ENCODE results near the gene CD200R1L.

The CD200R1L gene

DNA sequence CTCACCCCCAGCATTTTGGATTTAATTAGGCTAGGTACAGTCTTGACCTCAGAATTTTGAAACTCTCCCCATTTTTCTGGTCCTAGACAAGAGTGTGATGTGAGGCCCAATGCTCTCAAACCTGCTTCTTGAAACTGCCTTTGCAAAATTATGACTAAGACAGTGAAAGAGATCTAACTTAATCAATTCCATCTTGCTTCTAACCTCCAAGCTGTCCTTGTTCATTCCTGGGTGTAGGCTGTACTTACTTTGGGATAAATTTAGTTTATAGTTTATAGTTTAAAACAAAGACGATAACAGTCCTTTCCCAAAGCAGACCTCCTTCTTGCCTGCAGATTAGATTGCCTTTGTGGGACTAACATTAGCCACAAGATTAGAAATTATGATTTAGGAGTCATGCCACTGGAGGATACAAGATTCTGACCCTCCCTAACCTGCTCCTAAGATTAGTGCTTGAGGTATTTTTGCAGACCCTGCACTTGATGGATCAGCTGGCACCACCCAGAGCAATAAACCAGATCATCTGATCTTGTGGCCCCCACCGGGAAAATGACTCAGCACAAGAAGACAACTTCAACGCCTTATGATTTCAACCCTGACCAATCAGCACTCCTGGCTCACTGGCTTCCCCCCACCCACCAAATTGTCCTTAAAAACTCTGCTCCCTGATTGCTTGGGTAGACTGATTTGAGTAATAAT, 59.6 kb downstream of the CD200R1L start:
- DNase-seq (ENCODE audit: low spot score) = no peak

DNA sequence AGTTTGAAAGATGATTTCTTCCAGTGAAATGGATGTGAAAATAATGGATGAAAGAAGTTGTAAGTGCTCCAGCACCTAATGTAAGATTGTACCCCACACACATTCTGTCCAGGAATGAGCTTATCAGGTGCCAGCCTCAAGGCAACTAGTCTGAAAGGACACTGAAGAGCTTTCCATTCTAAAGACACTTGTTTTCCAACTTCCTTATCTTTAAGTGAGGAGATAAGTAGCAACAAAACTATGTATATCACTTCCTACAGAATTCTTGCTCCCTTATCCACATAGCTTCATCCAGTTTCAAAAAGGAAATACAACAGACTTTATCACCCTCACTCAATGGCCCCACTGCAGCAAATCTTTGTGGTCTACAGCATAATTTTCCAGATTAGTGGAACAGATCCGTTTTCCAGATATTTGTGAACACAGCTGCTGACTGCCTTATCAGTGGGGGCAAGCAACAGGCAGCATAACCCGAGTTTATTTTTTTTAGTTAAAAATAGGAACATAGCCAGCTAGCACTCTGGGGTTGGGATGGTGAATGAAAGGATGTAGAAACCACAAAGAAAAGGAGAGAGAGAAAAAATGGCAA, 60.6 kb downstream of the CD200R1L start:
- DNase-seq (ENCODE audit: low spot score) = no peak

DNA sequence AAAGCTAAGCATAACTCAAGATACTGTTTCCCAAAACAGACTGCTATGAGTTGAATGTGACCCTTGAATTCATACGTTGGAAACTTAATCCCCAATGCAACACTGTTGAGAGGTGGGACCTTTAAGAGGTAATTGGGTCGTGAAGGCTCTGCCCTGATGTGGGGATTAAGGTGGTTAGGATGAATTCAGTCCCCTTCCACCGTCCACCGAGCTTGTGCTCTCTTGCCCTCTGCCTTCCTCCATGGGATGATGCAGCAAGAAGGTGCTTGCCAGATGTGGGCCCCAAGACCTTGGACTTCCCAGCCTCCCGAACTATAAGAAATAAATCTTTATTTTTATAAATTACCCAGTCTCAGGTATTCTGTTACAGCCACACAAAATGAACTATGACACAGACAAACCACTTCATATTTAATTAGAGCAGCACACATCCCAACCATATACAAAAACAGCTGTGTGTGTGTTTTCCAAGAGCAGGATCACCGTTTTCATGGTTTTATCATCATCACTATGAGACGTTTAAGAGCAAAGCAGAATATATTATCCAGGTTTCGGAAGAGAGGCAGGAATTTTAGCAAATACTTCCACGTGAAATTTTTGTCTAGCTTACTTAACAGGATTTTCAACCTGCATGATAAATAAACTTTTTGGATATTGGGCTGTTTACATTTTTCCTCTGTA, 61.2 kb downstream of the CD200R1L start:
- no peak for DNase-seq (ENCODE audit: low spot score)

DNA sequence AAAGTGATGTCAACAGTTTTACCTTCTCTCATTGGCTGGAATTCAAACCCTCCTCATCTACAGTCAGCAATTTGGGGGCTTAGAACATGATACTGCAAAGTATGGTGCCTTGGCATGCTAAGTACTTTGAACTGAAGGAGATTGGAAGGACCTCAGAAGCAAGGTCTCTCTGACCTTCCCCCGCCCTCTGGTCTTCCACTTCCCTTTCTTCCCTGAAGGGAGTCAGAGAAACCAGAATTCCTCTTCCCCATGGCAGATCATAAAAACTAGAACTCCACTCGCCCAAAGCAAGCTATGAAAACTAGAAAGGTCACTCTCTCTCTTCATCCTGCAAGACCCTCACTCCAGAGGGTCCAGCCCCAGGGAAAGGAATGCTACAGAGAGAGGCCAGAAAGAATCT, 64.2 kb downstream of the CD200R1L start:
- DNase-seq (ENCODE audit: low spot score) = no peak

DNA sequence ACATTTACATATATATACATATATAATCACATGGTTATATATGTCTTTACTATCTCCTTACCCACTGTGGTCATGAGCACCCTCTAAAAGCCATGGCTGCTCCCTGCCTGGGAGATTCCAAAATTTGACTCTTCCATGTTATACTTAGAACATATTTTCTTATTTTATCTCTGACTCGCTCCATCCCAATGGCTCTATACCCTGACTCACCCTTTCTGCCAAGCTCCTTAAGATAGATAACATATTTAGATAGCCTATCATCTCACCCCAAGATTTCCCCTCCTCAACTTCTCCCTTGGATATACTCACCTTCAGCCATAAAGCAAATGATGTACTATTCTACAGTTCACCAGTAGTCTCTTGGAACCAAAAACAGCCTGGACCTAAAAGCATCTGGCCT, 65.1 kb downstream of the CD200R1L start:
- DNase-seq (ENCODE audit: low spot score) = no peak

DNA sequence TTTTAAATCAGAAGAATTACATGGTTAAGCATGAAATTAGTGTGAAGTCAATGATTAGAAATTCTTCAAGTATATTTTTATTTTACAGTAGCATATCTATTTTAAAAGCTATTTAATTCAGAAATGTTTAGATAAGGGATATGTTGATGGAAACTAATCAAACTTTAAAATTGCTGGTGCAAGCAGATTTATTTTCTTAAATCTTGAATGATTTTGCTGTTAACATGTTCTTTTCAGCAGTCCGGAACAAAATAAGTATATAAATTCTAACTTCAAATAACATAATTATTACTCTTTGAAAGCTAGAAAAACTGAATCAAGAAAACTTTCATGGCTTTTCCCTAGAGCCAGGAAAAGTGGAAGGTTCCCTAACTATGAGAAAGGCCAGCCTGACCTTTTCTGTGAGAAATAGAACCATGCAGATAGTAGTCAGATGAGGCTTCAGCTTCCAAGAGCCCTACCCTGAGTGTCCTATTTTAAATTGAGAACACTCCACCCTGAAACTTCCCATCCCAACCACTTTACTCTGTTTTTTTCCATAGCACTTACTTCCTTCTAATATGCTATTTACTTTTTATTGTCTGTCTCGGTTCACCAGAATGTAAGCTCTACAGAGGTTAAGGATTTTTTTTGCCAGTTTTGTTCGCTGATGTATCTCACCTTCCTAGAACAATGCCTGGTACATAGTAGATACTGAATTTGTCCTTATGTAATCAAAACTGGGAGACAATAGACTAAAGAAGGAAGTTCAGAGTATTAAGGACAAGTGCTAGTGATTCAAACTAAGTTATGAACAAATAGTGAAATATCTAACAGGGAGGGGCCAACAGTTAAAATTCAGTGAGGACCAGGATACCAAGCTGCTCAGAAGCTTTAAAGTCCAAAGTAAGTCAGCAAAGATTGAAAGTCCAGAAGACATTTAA, 66.8 kb downstream of the CD200R1L start:
- DNase-seq (ENCODE audit: low spot score) = no peak

DNA sequence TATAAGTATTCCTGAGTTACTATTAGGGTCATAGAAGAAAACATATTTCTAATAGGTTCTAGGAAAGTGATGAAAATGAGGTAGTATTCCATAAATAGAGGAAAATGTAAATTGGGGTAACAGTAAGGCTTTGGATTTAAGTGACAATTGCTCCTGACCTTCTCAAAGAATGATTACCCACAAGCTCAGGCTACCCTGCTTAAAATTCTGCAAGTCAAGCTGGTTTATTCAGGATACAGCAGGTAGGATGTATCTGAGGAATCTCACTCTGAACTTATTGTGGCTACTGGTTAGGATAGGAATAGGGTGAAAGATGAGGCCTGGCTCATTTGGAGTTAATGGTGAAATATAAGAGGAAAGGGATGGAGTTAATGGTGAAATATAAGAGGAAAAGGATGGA, 67.7 kb downstream of the CD200R1L start:
- DNase-seq (ENCODE audit: low spot score) = no peak

DNA sequence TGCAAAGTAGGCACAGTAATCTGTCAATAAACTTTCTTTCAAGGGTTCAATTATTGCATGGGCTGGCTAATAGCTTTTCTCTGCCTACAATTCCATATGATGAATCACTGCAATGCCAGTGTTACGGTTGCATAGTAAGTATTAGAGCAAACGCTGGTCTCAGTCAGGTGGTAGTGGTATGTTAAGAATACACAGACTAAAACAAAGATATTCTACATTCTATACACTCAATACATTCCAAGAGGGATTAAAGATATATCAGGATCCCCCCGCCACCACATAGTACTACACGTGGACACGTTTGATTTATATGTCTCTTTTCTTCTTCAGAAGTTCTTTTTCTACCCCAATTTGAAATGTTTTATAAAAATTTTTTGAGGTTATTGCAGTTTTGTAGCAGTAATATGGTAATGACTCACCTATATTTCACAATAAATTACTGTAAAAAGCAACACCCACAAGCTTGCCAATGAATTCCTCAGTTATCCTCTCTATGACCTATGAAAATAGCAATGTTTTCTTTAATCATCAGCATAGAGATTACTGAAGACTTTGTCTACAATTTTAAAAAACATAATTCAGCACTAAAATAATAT, 68.2 kb downstream of the CD200R1L start:
- peak; percentile 15 for DNase-seq (ENCODE audit: low spot score)

DNA sequence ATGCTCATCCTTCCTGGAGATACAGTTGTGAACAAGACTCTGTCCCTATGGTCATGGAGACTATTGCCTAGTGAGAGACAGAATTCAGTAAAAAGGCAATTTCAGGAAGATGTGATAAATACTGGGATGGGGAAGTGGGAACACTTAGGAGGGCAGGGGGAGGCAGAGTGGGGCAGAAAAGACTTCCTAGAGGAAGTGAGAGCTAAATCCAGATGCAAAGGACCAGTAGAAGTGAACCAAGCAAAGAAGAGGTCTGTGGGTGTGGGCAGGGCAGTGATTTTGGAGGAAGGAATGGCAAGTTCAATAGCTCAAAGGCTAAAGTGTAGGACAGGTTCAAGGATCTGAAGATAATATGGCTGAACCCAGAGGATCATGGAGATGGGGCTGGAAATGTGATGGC, 68.9 kb downstream of the CD200R1L start:
- no peak for DNase-seq (ENCODE audit: low spot score)

DNA sequence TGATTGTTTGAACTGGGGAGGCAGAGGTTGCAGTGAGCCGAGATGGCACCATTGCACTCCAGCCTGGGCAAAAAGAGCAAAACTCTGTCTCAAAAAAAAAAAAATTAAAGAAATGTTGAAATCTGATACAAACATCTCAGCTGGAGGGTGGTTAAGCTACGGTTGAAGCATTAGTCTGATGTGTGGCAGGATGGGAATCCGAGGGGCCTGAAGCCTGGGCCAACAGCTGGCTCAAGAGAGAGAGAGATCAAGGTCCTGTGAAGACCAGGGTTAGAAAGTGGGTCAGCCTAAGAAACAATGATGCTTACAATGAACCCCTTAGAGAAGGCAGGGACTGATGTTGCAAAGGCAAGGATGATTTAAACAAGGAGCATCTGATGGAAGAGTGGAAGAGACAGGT, 69.8 kb downstream of the CD200R1L start:
- no peak for DNase-seq (ENCODE audit: low spot score)

DNA sequence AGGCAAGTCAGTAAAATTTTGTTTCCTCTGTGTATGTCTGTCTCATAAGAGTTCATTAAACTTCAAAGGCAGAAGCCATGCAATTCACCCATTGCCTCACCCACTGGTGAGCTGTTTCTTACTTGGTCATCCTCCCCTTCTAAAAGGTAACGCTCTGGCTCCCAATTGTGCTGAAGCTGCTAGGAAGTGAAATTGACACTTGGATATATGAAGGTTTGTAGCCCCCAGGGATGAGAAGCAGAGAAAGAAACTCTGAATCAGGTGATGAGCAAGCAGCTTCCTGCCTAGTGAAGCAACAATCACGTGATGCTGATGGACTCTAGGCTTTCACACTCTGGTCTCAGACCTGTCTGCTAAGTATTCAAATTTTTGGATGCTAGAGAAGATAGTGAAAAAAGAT, 70.7 kb downstream of the CD200R1L start:
- DNase-seq (ENCODE audit: low spot score) = no peak

DNA sequence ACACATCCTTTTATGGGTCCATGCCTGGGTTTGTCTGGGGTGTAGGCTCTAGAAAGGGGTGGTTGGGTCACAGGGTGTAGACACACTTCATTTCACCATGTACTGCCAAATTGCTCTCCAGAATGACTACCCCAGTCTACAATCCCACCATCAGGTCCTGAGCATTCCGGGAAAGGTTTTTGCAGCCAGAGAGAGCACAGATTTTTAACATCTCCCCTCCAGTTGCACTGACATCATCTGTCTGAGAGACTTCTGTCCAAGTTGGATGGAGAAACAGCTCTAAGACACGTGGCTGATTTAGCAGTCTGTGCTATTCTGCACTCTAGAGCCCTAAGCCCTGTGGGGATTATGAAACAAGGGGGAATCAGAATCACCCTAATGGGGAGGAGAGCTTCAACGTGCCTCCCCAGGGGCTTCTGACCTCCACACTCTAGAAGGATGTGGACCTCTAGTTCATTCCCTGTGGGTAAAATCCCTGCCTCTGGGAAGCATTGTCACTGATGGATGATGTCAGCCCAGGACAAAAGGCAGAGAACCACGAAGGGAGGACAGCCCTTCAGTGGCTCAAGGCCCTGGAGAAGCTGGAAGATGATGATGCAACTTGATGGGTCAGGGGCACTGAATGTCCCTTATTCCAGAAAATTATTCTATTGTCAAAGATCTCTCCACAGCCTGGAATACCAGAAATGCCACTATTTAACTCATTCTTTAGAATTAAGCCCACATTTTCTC, 71.5 kb downstream of the CD200R1L start:
- peak; percentile 10 for DNase-seq (ENCODE audit: low spot score)

DNA sequence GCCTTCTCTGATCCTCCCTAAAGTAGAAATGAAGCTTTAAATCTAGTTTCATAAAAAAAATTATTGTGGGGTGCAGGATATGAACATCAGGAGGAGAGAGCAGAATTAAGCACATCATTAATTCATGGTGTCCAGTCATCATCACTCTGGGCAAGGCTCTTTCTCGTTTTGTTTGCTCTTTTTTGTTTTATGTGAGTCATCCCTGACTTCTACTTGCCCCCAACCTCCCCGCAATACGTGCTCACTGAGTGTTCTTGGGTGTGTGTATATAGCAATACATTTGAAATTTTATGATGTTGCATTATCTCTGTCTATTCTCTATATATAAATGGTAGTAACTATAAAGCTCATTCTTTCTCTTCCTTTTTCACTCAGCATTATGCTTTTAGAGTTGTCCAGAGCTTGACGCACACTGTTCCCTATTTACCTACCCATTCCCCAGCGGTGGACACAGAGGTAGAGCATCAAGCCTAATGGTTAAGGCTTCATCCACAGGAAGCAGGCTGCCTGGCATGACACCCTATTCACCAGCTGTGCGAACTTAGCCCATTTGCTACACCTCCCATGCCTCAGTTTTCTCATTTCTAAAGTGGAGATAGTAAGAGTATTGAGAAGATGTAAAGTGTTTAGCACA, 72.3 kb downstream of the CD200R1L start:
- DNase-seq (ENCODE audit: low spot score) = no peak

DNA sequence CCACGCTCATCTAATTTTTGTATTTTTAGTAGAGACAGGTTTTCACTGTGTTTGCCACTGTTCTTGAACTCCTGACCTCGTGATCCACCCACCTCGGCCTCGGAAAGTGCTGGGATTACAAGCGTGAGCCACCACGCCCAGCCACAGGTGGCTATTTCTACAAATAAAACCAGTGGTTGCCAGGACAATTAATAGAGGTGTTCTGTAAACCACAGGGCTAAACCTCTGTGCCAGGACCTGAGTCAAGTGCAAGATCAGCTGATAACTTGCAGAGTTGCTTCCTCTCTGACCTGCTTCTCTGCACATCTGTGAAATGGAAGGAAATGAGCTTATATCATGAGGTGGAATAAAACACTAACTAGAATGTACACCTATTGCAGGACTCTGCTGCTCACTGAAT, 72.8 kb downstream of the CD200R1L start:
- no peak for DNase-seq (ENCODE audit: low spot score)

DNA sequence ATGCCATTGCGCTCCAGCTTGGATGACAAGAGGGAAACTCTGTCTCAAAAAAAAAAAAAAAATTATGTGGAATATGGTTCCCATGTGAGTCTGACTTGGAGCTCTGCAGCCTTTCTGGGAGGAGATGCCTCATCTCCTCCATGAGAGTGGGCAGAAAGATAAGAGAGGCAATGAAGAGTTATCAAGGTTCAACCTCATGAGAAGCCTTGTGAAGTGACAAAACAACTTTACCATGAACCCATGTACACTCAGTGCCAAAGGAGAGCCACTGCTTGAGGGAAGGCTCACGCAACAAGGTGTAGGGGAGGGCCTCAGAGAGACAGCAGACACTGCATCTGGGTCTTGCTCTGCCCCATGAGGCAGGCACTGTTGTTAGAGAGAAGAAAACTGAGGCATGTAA, 75.7 kb downstream of the CD200R1L start:
- DNase-seq (ENCODE audit: low spot score) = no peak

DNA sequence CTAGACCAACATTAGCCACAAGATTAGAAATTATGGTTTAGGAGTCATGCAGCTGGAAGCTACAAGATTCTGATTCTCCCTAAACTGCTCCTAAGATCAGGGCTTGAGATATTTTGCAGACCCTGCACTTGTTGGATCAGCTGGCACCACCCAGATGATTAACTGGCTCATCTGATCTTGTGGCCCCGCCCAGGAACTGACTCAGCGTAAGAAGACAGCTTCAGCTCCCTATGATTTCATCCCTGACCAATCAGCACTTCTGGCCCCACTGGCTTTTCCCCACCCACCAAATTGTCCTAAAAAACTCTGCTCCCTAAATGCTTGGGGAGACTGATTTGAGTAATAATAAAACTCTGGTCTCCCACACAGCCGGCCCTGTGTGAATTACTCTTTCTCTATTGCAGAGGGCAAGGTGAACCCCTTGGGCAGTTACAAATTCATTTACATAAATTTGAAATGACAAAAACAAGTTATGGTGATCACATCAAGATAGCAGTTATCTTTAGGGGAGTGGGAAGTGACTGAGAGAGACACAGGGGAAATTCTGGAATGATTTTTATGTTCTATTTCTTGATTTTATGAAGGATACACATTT, 76.5 kb downstream of the CD200R1L start:
- no peak for DNase-seq (ENCODE audit: low spot score)

DNA sequence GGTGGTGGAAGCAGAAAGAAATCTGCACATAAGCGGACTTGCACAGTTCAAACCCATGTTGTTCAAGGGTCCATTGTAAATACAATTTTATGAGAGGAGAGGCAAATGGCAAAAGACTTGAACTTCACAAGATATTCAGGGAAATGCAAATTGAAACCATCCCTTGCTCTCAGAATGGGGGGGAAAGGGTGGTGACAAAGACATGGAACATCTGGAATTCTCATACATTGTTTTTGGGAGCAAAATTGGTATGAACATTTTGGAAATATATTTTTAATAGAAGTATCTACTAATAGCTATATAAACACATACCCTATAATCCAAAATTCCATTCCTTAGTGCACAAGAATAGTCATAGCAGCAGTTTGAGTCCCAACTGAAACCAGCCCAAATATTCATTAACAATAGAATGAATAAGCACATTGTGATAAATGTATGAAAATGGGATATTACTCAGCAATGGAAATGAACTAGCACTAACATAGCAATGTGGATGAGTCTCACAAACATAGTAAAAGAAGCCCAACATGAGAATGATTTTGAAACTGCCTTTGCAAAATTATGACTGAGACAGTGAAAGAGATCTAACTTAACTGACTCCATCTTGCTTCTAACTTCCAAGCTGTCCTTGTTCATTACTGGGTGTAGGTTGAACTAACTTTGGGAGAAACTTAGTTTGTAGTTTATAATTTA, 77.2 kb downstream of the CD200R1L start:
- no peak for DNase-seq (ENCODE audit: low spot score)

DNA sequence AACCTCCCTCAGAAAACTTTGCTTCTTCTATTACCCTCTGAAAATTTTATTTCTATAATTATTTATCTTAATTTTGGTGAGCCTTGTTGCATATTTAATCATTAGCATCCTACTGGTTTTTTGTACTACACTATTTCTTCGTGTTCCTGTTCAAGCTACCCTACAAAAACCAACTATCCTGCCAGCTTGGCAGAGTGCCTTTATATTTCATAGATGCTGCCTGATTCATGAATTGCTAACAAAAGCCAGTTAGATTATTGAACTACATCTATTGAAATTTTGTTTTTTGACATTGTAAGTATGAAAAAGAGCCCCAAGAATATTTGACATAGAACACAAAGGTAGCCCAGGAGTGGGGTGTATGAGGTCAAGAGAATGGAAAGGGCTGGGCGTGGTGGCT, 78.9 kb downstream of the CD200R1L start:
- no peak for DNase-seq (ENCODE audit: low spot score)

DNA sequence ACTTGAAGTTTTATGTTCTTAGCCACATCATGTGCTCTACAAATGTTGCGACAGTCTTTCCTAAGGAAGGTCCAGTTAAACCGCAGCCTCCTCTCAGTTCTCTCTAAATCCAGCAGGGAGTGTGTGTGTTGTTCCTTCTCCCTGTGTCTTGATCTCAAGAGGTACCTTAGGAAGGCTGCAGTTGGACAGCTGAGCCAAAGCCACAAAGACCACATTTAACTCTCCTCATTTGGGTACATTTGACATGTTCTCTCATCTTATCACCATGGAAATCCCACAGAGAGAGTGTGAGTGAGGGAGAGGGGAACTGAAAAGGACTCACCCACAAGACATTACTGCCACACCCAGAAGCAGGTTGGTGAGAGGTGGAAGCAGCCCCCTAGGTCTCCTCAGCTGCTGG, 79.5 kb downstream of the CD200R1L start:
- no peak for DNase-seq (ENCODE audit: low spot score)
